Measurements from ENCODE around the gene NAT8L. TPM values are rescaled to one million over a fixed set of nuclear protein-coding genes. Genes with fewer than 3 reads are reported as not detected.

Gene NAT8L
- total and polyA plus RNA-seq, 2 of the 13 experiments (the other 11 are each of a cell fraction or from before 2014, with no cell fraction given) = 2.2 to 3.3 TPM

DNA sequence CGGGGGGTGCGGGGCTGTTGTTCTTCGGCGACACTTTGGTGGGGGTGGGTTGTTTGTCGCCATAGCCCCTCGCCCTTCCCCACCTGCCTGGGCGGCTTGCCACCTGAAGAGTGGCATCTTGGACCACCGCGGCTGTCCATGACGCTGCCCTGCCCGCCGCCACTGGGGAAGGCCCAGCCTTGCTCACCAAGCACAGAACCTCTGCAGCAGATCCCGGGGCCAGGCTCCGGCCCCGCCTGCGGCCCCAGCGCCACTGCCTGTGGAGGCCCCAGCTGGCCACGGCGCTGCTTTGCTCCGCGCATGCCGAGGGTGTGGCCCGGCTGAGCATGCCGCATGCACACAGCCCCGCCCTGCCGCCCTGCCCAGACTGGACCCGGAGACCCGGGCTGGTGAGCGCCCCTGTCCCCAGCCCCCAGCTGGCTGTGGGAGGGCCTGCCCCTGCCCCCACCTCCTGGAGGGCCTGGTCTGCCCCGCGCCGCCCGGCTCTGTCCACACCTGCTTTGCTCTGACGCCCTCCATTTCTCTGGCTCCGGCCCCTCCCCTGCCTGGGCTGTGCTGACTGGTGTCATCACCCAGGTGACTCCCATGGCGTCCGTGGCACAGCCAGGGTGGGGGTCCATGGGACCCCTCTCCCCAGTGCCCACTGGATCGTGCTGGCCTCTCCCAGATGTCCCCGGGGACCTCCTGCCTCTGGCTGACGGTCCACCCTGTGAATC is 5.3 kb downstream of the NAT8L start (continued):
- TF ChIP-seq, protein P1, sequence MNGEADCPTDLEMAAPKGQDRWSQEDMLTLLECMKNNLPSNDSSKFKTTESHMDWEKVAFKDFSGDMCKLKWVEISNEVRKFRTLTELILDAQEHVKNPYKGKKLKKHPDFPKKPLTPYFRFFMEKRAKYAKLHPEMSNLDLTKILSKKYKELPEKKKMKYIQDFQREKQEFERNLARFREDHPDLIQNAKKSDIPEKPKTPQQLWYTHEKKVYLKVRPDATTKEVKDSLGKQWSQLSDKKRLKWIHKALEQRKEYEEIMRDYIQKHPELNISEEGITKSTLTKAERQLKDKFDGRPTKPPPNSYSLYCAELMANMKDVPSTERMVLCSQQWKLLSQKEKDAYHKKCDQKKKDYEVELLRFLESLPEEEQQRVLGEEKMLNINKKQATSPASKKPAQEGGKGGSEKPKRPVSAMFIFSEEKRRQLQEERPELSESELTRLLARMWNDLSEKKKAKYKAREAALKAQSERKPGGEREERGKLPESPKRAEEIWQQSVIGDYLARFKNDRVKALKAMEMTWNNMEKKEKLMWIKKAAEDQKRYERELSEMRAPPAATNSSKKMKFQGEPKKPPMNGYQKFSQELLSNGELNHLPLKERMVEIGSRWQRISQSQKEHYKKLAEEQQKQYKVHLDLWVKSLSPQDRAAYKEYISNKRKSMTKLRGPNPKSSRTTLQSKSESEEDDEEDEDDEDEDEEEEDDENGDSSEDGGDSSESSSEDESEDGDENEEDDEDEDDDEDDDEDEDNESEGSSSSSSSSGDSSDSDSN (CRISPR knock-in tag; IDR thresholded peaks at IDR 0.05) = no peak
- no peak for TF ChIP-seq ZNF670 (CRISPR knock-in tag; IDR thresholded peaks at IDR 0.05; ENCODE audit: borderline replicate concordance)

DNA sequence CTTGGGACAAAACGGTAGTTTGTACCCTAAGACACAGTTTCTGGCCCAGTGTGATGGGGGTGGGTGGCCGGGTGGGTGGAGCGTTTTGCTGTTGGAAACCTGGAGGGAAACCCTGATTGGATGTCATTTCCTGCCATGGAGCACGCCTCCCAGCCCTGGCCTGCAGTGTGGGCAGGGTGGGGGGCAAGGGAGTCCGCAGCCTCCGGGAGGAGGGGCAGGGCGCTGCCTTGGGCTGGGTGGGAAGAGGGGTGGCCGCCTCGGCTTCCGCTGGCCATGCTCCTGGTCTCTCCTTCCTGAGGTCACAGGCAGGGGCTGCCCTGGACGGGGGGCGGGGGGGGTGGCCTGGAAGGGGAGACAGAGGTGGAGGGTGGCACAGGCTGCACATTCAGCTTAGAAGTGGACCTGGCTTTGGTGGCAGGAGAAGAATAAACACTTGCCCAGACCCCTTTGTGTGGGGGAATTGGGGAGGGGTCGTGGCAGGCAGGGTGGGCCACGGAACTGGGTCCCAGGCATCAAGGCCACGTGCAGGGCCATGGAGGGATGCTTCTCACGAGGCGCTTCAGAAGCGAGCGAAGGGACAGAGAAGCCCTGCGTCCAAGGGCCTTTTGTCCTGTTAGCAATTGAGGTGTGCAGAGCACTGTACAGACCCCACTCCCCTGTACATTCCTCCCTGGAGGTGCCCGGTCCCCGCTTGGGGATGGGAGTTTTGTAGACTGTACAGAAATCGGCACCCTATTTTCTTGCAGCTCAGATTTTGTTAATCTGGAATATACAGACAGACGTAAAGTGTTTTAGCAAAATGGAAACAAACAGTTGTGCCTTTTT is 6.2 kb downstream of the NAT8L start:
- ChIA-PET POLR2A (no interaction called here), CTCF (ENCODE audit: low intra/inter-chr PET ratio, low total read pairs) (no interaction called here)
- Histone ChIP-seq H3K36me3 (replicated peaks in 1 of 2; ENCODE audit: control insufficient read depth in 1 of 2, insufficient read depth in 2 of 2, low read length in 2 of 2) (no peaks in the 10 kb centered on the region), H3K27me3 (ENCODE audit: control insufficient read depth in 1 of 2, insufficient read depth in 2 of 2, low read length in 2 of 2) (no peaks in the 10 kb centered on the region), H3K4me3 (replicated peaks in 1 of 3; ENCODE audit: insufficient read depth in 1 of 3, low read depth in 2 of 3, low read length in 3 of 3) (no peak overlapping the region), H3K4me1 (ENCODE audit: insufficient read depth, low read length) (peaks cover 61% of the 10 kb centered on the region), H4K20me1 (ENCODE audit: insufficient read depth, low read length) (no peaks in the 10 kb centered on the region), H3K79me2 (ENCODE audit: insufficient read depth, low read length) (no peaks in the 10 kb centered on the region), H3K4me2 (ENCODE audit: low read depth, low read length) (no peak overlapping the region), H3K9me3 (ENCODE audit: low read length) (no peaks in the 10 kb centered on the region), H3K27ac (ENCODE audit: extremely low read length, insufficient read depth, low read length) (no peak overlapping the region), H2AFZ (ENCODE audit: low read length) (no peak overlapping the region), H3K9ac (ENCODE audit: insufficient read depth, low read depth, low read length) (no peak overlapping the region)
- DNase-seq (ENCODE audit: low spot score) (no peak), FAIRE-seq (no peak), ATAC-seq (no peak)
- TF ChIP-seq PTBP1 (IDR thresholded peaks at IDR 0.05; ENCODE audit: low read depth, low read length, poor library complexity, severe bottlenecking) = no peak
- no peak for TF ChIP-seq IRX3 (CRISPR knock-in tag; IDR thresholded peaks at IDR 0.05; ENCODE audit: borderline replicate concordance, low read depth)
- TF ChIP-seq HNRNPUL1 (IDR thresholded peaks at IDR 0.05; ENCODE audit: low read depth, low read length) = no peak
- no peak for TF ChIP-seq MATR3 (CRISPR knock-in tag; IDR thresholded peaks at IDR 0.05)
- no peak for TF ChIP-seq YEATS2 (CRISPR knock-in tag; IDR thresholded peaks at IDR 0.05; ENCODE audit: borderline replicate concordance)
- no peak for TF ChIP-seq CCDC6 (CRISPR knock-in tag; IDR thresholded peaks at IDR 0.05)
- TF ChIP-seq, protein P2, sequence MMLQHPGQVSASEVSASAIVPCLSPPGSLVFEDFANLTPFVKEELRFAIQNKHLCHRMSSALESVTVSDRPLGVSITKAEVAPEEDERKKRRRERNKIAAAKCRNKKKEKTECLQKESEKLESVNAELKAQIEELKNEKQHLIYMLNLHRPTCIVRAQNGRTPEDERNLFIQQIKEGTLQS (CRISPR knock-in tag; IDR thresholded peaks at IDR 0.05) = no peak
- no peak for TF ChIP-seq PHF5A (CRISPR knock-in tag; IDR thresholded peaks at IDR 0.05; ENCODE audit: low read depth, unreplicated experiment)
- no peak for TF ChIP-seq ZNF589 (CRISPR knock-in tag; conservative IDR thresholded peaks at IDR 0.05)
- no peak for TF ChIP-seq KAT7 (CRISPR knock-in tag; IDR thresholded peaks at IDR 0.05; ENCODE audit: borderline replicate concordance)
- no peak for TF ChIP-seq TBX2 (CRISPR knock-in tag; IDR thresholded peaks at IDR 0.05; ENCODE audit: borderline replicate concordance)
- TF ChIP-seq PAF1 (CRISPR knock-in tag; IDR thresholded peaks at IDR 0.05) = no peak
- no peak for TF ChIP-seq RAD51 (IDR thresholded peaks at IDR 0.05; ENCODE audit: borderline replicate concordance)
- no TSS peak for BruUV-seq (replicated peaks)
- 57% methylated on average over 14 of the region's 24 CpGs for WGBS (ENCODE audit: low lambda C conversion rate)
- in situ Hi-C loops (cut with HindIII; ENCODE audit: extremely low pct_ligation_motif_present, low pct_unique_long_range_greater_than_20kb) = no loop called here
- intact Hi-C loops (cut with micrococcal nuclease; ENCODE audit: unreplicated experiment) = no loop called here
